ENCODE data around the gene ZEB1. TPM values are rescaled to one million over a fixed set of nuclear protein-coding genes. Genes with fewer than 3 reads are reported as not detected.
A peak's percentile ranks its signal among the peaks of the same experiment; 100 is the strongest.
"Not testable (repeated sequence)": the region's sequence is repeated elsewhere in the genome, so short reads cannot be mapped to it uniquely, and the experiment has no call there.

The ZEB1 gene
- total and polyA plus RNA-seq, 4 donors: 36.8 to 214 (median 153) TPM

DNA sequence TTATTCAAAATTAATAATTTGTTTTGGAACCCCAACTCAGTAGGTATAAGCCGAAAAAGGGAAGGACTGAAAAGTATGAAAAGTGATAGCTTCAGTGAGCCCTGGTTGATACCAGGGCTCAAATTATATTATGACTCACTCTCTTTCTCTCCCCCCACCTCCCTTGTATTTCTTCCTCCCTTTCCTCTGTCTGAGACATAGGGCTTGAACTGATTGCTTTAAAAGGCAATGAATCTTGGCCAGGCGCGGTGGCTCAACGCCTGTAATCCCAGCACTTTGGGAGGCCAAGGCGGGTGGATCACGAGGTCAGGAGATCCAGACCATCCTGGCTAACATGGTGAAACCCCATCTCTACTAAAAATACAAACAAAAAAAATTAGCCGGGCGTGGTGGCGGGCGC is 108.3 kb downstream of the ZEB1 start:
- H3K27ac ChIP-seq (ENCODE audit: low read depth in 1 of 2, low read length in 2 of 2); ATAC-seq (ENCODE audit: low FRiP score); H3K36me3 ChIP-seq (ENCODE audit: control insufficient read depth in 1 of 2, insufficient read depth in 2 of 2, low read length in 1 of 2); intact Hi-C loops (cut with DNase I); H3K4me1 ChIP-seq (ENCODE audit: control insufficient read depth in 1 of 2, insufficient read depth in 2 of 2, low read length in 2 of 2); H3K4me3 ChIP-seq (ENCODE audit: low read length in 2 of 2); H3K9me3 ChIP-seq (ENCODE audit: control insufficient read depth, low read length); H3K27me3 ChIP-seq (ENCODE audit: control insufficient read depth in 1 of 2, insufficient read depth in 2 of 2, low read length in 1 of 2): not testable (repeated sequence)
- 95% methylated on average over 8 to 10 of the region's 10 CpGs for WGBS, 2 donors
- peak in 1 of 2 donors; percentile 43 for DNase-seq

DNA sequence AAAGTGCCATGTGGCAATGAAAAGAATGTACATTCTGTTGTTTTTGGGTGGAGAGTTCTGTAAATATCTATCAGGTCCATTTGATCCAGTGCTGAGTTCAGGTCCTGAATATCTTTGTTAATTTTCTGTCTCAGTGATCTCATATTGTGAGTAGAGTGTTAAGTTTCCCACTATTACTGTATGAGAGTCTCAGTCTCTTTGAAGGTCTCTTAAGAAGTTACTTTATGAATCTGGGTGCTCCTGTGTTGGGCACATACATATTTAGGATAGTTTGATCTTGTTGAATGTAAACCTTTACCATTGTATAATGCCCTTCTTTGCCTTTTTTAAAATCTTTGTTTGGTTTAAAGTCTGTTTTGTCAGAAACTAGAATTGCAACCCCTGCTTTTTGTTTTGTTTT is 109.5 kb downstream of the ZEB1 start:
- H3K27me3 ChIP-seq (ENCODE audit: control insufficient read depth in 1 of 2, insufficient read depth in 2 of 2, low read length in 1 of 2); intact Hi-C loops (cut with DNase I); H3K36me3 ChIP-seq (ENCODE audit: control insufficient read depth in 1 of 2, insufficient read depth in 2 of 2, low read length in 1 of 2); H3K4me1 ChIP-seq (ENCODE audit: control insufficient read depth in 1 of 2, insufficient read depth in 2 of 2, low read length in 2 of 2); ATAC-seq (ENCODE audit: low FRiP score); H3K27ac ChIP-seq (ENCODE audit: low read depth in 1 of 2, low read length in 2 of 2); H3K9me3 ChIP-seq (ENCODE audit: control insufficient read depth, low read length); H3K4me3 ChIP-seq (ENCODE audit: low read length in 2 of 2); DNase-seq: not testable (repeated sequence)

DNA sequence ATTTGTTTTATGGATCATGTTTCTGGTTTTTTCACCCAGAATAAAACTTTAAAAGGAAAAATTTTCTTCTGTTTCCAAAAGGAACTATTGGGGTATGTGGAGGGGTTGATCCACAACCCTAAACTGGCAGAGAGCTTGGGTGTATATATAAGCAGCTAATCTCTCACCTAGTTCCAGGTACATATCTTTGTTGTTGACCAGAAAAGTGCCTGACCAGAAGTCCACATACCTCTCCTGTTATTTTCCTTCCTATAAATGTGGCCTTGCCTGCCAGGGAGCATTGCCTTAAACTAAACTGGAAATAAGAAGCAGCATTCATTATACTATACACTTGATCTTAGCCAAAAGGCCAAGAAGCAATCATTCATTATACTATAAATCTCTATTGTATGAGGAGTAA is 112.0 kb downstream of the ZEB1 start:
- Histone ChIP-seq H3K27me3 (ENCODE audit: control insufficient read depth in 1 of 2, insufficient read depth in 2 of 2, low read length in 1 of 2) (no peaks in the 10 kb centered on the region), H3K4me1 (ENCODE audit: control insufficient read depth in 1 of 2, insufficient read depth in 2 of 2, low read length in 2 of 2) (no peaks in the 10 kb centered on the region), H3K9me3 (ENCODE audit: control insufficient read depth, low read length) (no peaks in the 10 kb centered on the region), H3K4me3 (ENCODE audit: low read length in 2 of 2) (no peak overlapping the region), H3K36me3 (ENCODE audit: control insufficient read depth in 1 of 2, insufficient read depth in 2 of 2, low read length in 1 of 2) (no peaks in the 10 kb centered on the region), H3K27ac (ENCODE audit: low read depth in 1 of 2, low read length in 2 of 2) (no peak overlapping the region)
- no peak for DNase-seq
- intact Hi-C loops (cut with DNase I): no loop called here
- ATAC-seq (ENCODE audit: low FRiP score): no peak

DNA sequence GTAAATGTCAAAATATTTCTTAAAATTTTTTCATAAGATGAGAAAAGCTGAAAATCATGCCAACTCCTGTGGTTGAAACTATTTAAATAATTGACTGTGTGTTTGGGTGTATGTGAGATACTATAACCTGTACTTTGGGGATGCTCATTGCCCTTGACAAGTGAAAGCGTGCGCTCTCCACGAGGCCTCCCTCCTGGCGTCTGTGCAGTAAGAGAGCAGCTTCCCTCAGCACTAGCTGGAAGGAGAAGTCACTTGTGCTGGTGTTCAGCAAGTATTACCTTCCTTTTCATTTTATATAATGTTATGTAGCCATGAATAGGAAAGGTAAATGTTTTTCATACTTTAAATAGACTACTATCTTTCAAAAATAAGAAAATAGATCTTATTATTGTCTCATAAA is 118.9 kb downstream of the ZEB1 start:
- intact Hi-C loops (cut with DNase I): no loop called here
- no peak overlapping the region for H3K4me3 ChIP-seq (ENCODE audit: low read length in 2 of 2)
- no peaks in the 10 kb centered on the region for H3K27me3 ChIP-seq (ENCODE audit: control insufficient read depth in 1 of 2, insufficient read depth in 2 of 2, low read length in 1 of 2)
- DNase-seq: no peak
- H3K9me3 ChIP-seq (ENCODE audit: control insufficient read depth, low read length): no peaks in the 10 kb centered on the region
- no peak for ATAC-seq (ENCODE audit: low FRiP score)
- no peaks in the 10 kb centered on the region for H3K4me1 ChIP-seq (ENCODE audit: control insufficient read depth in 1 of 2, insufficient read depth in 2 of 2, low read length in 2 of 2)
- WGBS, 2 donors: 91 to 93% methylated on average over 4 of the region's 4 CpGs
- H3K36me3 ChIP-seq (ENCODE audit: control insufficient read depth in 1 of 2, insufficient read depth in 2 of 2, low read length in 1 of 2): no peaks in the 10 kb centered on the region
- no peak overlapping the region for H3K27ac ChIP-seq (ENCODE audit: low read depth in 1 of 2, low read length in 2 of 2)

DNA sequence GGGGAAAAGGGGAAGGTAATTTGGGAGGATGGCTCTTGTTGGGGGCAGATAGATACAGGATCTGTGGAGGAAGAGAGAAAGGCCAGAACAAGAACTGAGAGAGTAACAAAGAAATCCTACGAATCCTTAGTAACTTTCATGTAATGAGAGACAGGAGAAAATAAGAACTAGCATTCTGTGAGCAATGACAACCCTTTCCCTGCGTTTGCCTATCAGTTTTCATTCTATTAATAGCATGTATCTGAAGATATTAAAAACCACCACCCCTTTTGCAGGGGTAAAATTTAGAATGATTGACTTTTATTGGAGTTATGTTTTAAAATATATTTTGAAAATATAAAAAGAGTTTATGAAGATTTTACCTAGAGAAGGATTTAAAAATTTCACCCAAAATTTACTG is 132.8 kb downstream of the ZEB1 start:
- intact Hi-C loops (cut with DNase I): no loop called here
- no peak overlapping the region for H3K27ac ChIP-seq (ENCODE audit: low read depth in 1 of 2, low read length in 2 of 2)
- DNase-seq: no peak
- no peak overlapping the region for H3K4me3 ChIP-seq (ENCODE audit: low read length in 2 of 2)
- ATAC-seq (ENCODE audit: low FRiP score): no peak
- H3K9me3 ChIP-seq (ENCODE audit: control insufficient read depth, low read length): no peaks in the 10 kb centered on the region
- 49 to 58% methylated on average over 2 of the region's 2 CpGs for WGBS, 2 donors
- no peaks in the 10 kb centered on the region for H3K36me3 ChIP-seq (ENCODE audit: control insufficient read depth in 1 of 2, insufficient read depth in 2 of 2, low read length in 1 of 2)
- no peaks in the 10 kb centered on the region for H3K27me3 ChIP-seq (ENCODE audit: control insufficient read depth in 1 of 2, insufficient read depth in 2 of 2, low read length in 1 of 2)
- H3K4me1 ChIP-seq (ENCODE audit: control insufficient read depth in 1 of 2, insufficient read depth in 2 of 2, low read length in 2 of 2): no peaks in the 10 kb centered on the region

DNA sequence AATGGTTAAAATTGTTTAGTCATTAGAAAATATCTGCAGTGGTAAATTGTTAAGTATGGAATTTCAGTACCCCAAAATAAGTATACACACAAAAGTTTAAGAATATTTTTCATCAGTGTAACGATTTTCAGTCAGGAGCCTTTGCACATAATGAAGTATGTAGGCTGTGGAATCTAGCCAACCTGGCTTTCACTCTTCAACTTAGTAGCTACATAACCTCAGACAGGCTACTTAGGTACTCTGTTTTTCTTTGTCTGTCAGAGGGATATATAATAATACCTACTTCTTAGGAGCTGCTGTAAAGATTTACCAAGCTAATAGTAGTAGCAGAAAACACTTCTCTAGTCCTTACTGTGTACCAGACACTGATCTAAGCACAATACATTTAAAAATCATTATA is 137.5 kb downstream of the ZEB1 start:
- 7 to 12% methylated on average over 1 of the region's 1 CpG for WGBS, 2 donors
- Histone ChIP-seq H3K4me1 (ENCODE audit: control insufficient read depth in 1 of 2, insufficient read depth in 2 of 2, low read length in 2 of 2) (no peaks in the 10 kb centered on the region), H3K27me3 (ENCODE audit: control insufficient read depth in 1 of 2, insufficient read depth in 2 of 2, low read length in 1 of 2) (no peaks in the 10 kb centered on the region), H3K9me3 (ENCODE audit: control insufficient read depth, low read length) (no peaks in the 10 kb centered on the region), H3K4me3 (ENCODE audit: low read length in 2 of 2) (no peak overlapping the region), H3K27ac (ENCODE audit: low read depth in 1 of 2, low read length in 2 of 2) (no peak overlapping the region), H3K36me3 (ENCODE audit: control insufficient read depth in 1 of 2, insufficient read depth in 2 of 2, low read length in 1 of 2) (no peaks in the 10 kb centered on the region)
- no peak for ATAC-seq (ENCODE audit: low FRiP score)
- DNase-seq: no peak
- intact Hi-C loops (cut with DNase I): no loop called here

DNA sequence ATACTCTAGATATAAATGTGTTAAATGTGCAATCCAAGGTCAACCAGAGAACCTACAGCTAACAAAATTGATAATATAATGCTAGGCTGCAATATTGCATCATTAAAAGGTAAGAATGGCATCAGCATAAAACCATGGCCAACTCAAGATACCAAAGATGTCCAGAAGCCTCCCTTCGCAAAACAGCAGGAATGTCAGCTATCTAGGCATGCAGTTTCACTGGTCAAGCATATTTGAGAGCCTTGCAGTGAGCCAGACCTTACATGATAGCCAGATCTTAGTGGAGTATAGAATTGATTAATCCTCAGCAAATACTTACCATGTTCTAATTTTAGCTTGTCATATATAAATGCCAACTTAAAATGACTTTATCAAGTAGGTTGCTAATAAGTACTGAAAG is 138.8 kb downstream of the ZEB1 start:
- H3K36me3 ChIP-seq (ENCODE audit: control insufficient read depth in 1 of 2, insufficient read depth in 2 of 2, low read length in 1 of 2): no peaks in the 10 kb centered on the region
- DNase-seq (no peak), ATAC-seq (ENCODE audit: low FRiP score) (no peak)
- H3K4me3 ChIP-seq (ENCODE audit: low read length in 2 of 2): no peak overlapping the region
- H3K9me3 ChIP-seq (ENCODE audit: control insufficient read depth, low read length): no peaks in the 10 kb centered on the region
- no peaks in the 10 kb centered on the region for H3K27me3 ChIP-seq (ENCODE audit: control insufficient read depth in 1 of 2, insufficient read depth in 2 of 2, low read length in 1 of 2)
- no peaks in the 10 kb centered on the region for H3K4me1 ChIP-seq (ENCODE audit: control insufficient read depth in 1 of 2, insufficient read depth in 2 of 2, low read length in 2 of 2)
- intact Hi-C loops (cut with DNase I): no loop called here
- WGBS, 2 donors: 86 to 88% methylated on average over 1 of the region's 1 CpG
- no peak overlapping the region for H3K27ac ChIP-seq (ENCODE audit: low read depth in 1 of 2, low read length in 2 of 2)

DNA sequence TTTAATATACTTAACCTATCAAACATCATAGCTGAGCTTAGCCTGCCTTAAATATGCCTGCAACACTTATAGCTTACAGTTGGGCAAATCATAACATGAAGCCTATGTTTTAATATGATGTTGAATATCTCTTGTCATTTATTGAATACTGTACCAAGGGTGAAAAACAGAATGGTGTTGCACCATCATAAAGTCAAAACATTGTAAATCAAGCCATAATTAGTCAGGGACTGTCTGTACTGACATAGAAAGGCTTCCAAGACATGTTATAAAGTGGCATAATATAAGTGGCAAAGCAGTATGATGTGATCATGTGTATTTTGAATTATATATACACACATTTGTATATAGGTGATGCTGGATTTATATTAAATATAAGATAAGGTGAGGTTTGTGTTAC is 140.0 kb downstream of the ZEB1 start:
- Histone ChIP-seq H3K4me3 (ENCODE audit: low read length in 2 of 2) (no peak overlapping the region), H3K4me1 (ENCODE audit: control insufficient read depth in 1 of 2, insufficient read depth in 2 of 2, low read length in 2 of 2) (no peaks in the 10 kb centered on the region), H3K36me3 (ENCODE audit: control insufficient read depth in 1 of 2, insufficient read depth in 2 of 2, low read length in 1 of 2) (peaks cover 3% of the 10 kb centered on the region in 2 donors), H3K9me3 (ENCODE audit: control insufficient read depth, low read length) (peaks cover 2% of the 10 kb centered on the region), H3K27ac (ENCODE audit: low read depth in 1 of 2, low read length in 2 of 2) (no peak overlapping the region), H3K27me3 (ENCODE audit: control insufficient read depth in 1 of 2, insufficient read depth in 2 of 2, low read length in 1 of 2) (no peaks in the 10 kb centered on the region)
- DNase-seq (no peak), ATAC-seq (ENCODE audit: low FRiP score) (no peak)
- intact Hi-C loops (cut with DNase I): no loop called here

DNA sequence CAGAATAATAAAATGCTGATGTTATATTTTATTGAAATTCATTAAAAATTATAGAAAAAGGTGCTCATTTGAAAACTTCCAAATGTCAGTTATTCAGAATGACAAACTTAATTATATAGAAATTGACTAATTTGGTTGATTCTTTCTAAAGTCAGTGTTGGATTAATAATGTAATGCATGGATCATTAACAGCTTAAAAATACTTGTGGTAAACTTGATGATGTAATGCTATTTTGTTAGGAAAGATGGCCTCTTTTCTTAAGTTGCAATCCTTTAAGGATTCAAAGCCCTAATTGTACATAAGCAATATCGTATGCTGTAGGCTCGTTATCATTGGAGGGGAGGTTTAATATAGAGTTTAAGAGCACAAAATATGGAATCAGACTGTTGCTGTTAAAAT is 141.2 kb downstream of the ZEB1 start:
- 90 to 93% methylated on average over 2 of the region's 2 CpGs for WGBS, 2 donors
- intact Hi-C loops (cut with DNase I): no loop called here
- Histone ChIP-seq H3K27me3 (ENCODE audit: control insufficient read depth in 1 of 2, insufficient read depth in 2 of 2, low read length in 1 of 2) (no peaks in the 10 kb centered on the region), H3K4me1 (ENCODE audit: control insufficient read depth in 1 of 2, insufficient read depth in 2 of 2, low read length in 2 of 2) (no peaks in the 10 kb centered on the region), H3K27ac (ENCODE audit: low read depth in 1 of 2, low read length in 2 of 2) (no peak overlapping the region), H3K36me3 (ENCODE audit: control insufficient read depth in 1 of 2, insufficient read depth in 2 of 2, low read length in 1 of 2) (peaks cover 3% of the 10 kb centered on the region in 2 donors), H3K4me3 (ENCODE audit: low read length in 2 of 2) (no peak overlapping the region), H3K9me3 (ENCODE audit: control insufficient read depth, low read length) (peaks cover 2% of the 10 kb centered on the region)
- DNase-seq (no peak), ATAC-seq (ENCODE audit: low FRiP score) (no peak)

DNA sequence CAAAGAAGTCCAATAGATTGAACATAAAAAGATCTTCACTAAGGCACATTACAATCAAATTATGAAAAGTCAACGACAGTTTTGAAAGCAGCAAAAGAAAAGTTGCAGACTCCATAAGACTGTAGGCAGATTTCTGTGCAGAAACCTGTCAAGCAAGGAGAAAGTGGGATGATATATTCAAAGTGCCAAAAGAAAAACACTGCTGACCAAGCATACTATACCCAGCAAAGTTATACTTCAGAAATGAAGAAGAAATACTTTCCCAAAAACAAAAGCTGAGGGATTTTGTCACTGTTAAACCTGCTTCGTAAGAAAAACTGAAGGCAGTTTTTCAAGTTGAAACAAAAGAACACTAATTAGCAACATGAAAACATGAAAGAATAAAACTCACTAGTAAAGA is 145.5 kb downstream of the ZEB1 start:
- no peaks in the 10 kb centered on the region for H3K27me3 ChIP-seq (ENCODE audit: control insufficient read depth in 1 of 2, insufficient read depth in 2 of 2, low read length in 1 of 2)
- ATAC-seq (ENCODE audit: low FRiP score) (no peak), DNase-seq (no peak)
- H3K4me3 ChIP-seq (ENCODE audit: low read length in 2 of 2): no peak overlapping the region
- no peak overlapping the region for H3K27ac ChIP-seq (ENCODE audit: low read depth in 1 of 2, low read length in 2 of 2)
- no peaks in the 10 kb centered on the region for H3K4me1 ChIP-seq (ENCODE audit: control insufficient read depth in 1 of 2, insufficient read depth in 2 of 2, low read length in 2 of 2)
- intact Hi-C loops (cut with DNase I): no loop called here
- peaks cover 4% of the 10 kb centered on the region for H3K9me3 ChIP-seq (ENCODE audit: control insufficient read depth, low read length)
- peaks cover 3 to 7% of the 10 kb centered on the region in 2 donors for H3K36me3 ChIP-seq (ENCODE audit: control insufficient read depth in 1 of 2, insufficient read depth in 2 of 2, low read length in 1 of 2)
- WGBS, 2 donors: 94 to 96% methylated on average over 2 of the region's 2 CpGs
